GM12874 (cell line): ENCODE measurements around the gene STEAP2.
A peak's percentile ranks its signal among the peaks of the same experiment; 100 is the strongest.

Source experiments
- TF ChIP-seq, protein P1 (sequence below): IDR thresholded peaks from 2 replicates; pipeline ENCODE4 v1.5.1; 2011; ENCODE audit warnings: low read depth, mild to moderate bottlenecking, control low read depth, low read length, moderate library complexity; ENCODE audit not compliant: insufficient read depth

The STEAP2 gene

DNA sequence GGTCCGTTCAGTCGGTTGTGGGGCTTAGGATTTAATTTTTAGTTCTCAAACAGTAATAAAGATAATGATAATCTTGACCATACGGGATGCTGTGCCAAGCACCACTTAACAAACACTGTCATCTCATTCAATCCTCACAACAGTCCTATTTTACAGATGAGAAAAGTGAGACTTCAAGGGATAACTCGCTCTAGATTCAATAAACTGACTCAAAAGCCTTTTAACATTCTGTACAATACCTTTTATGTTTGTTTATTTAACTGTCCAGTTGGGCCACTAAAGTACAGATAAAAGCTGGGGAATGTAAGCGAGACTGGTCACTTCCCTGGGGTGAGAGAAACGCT lies 33.0 kb downstream of the STEAP2 start:
- TF ChIP-seq, protein P1, sequence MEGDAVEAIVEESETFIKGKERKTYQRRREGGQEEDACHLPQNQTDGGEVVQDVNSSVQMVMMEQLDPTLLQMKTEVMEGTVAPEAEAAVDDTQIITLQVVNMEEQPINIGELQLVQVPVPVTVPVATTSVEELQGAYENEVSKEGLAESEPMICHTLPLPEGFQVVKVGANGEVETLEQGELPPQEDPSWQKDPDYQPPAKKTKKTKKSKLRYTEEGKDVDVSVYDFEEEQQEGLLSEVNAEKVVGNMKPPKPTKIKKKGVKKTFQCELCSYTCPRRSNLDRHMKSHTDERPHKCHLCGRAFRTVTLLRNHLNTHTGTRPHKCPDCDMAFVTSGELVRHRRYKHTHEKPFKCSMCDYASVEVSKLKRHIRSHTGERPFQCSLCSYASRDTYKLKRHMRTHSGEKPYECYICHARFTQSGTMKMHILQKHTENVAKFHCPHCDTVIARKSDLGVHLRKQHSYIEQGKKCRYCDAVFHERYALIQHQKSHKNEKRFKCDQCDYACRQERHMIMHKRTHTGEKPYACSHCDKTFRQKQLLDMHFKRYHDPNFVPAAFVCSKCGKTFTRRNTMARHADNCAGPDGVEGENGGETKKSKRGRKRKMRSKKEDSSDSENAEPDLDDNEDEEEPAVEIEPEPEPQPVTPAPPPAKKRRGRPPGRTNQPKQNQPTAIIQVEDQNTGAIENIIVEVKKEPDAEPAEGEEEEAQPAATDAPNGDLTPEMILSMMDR, result no peak

DNA sequence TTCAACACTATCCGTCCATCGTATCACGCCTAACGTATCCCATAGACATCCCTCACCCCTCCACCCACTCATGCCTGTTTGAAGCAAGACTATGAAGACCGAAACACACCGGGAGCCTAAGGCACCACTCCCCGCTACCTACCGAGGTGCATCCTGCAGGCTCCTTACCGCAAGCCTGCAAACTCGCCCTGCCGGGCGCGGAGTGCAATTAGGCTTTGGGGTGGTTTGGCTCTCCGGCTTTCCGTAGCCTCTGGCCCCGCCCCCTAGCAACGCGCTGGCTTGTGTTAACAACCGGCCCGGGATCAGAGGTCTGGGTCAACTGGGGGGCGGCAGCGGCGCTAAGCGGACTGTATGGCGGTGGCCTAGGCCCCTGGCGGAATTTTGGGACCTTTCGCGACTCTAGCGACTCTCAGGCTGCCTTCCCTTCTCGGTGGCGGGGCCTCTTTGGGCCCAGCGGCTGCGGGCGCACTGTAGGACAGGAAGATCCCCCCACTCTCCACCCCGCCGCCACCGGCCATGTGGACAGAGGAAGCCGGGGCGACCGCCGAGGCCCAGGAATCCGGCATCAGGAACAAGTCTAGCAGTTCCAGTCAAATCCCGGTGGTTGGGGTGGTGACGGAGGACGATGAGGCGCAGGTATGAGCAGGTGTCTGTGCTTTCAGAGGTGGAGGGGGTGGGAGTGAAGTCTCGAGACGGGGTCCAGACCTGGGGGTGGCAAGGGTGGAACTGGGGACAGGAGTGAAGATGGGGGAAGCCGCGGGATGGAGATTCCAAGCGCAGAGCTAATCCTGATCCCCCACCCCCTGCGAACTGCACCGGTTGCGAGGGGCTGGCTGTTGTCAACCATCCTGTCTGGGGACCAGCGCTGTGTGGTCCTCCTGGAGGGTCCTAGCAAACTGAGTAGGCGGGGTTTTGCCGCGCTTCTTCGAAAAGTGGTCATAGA lies 33.6 kb downstream of the STEAP2 start, which contains the start of gene CFAP69:
TSS of gene CFAP69 (plus strand) at position 266 of the 943 bp plus-strand sequence. CDS start at position 517, 251 bp downstream.
- TF ChIP-seq, protein P1, result peak; percentile 29

DNA sequence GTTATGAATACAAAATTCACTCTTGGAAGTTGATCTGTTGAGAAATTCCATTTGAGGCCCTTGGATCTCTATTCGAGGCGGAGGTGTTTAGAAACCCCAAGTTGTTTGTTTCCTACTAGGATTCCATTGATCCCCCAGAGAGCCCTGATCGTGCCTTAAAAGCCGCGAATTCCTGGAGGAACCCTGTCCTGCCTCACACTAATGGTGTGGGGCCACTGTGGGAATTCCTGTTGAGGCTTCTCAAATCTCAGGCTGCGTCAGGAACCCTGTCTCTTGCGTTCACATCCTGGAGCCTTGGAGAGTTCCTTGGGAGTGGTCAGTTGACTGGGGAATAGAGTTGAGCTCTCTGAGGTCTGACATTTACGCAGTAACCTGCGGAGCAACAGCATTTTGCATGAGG lies 34.6 kb downstream of the STEAP2 start:
- TF ChIP-seq, protein P1, result no peak

DNA sequence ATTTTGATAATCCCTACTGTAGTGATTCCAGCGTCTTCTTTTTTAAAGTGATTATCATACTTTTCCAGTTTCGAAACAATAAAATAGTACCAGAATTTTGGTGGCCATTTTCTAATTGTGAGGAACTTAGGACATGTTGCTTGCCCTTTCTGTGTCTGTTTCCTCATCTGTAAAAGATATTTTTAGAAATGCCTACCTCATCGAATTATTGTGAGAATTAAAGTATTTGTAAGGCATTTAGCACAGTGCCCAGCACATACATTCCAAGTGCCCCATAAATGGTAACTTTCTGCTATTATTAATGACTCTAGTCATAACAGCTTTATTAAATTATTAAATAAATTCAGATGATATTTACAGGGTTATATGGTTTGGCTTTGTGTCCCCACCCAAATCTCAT lies 37.2 kb downstream of the STEAP2 start:
- TF ChIP-seq, protein P1, result no peak

DNA sequence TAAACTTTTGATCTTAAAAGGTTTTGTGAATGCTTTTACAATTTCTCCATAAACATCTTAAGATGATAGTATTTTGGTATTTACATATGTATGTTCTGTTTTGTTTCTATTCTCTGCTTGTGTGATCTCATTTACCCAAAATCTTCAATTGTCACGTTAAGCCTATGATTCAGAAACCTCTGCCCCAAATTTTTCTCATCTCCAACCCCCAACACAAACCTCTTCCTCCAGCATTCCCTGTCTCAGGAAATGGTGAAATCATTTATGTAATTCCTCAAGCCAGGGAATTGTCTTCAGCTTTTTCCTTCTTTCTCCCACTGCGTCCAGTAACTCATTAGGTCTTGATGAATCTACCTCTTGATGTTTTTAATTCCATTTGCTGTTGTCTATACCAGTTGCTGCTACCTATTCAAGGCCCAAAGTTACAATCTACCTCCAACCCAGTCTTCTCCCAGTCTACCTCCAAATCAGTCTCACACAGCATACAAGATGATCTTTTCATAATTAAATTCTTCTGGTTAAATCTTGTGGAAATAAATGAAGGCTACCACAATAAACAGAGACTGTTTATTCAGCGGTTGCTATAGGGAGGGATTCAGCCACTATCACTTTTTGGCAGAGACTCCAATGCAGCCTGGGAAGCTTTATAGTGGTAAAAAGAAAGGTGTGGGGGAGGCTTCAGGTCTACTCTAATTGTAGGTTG lies 39.2 kb downstream of the STEAP2 start:
- TF ChIP-seq, protein P1, result no peak

DNA sequence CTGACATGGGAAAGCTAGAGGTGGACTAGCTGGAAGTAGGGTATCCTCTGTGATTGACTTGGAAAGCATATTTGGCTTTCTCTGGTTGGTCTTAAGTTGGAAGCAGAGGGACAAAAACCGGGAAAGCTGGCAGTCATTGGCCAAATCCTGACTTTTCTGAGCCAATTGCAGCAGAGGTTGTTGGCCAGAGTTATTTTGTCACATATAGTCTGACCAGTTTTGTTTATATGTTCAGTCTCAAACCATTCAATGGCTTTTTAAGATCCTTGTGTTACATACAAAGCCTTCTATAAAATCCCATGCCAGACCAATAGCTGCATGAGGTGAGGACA lies 39.7 kb downstream of the STEAP2 start:
- TF ChIP-seq, protein P1, result no peak

DNA sequence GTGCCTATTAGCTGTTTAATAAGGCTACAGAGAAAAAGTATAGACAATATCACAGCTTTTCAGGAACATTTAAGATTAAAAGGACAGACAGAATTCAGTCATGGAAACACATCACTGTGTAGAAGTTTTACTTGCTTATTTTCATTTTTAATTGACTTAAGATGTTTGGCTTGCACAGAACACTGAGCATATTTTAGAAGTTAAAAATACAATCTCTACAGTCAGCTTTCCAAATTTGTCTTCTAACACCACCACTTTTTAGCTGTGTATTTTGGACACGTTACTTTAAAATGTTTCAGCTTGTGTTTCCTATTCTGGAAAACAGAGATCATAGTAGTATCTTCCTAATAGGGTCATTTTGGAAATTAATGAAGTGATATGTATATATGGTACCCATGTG lies 45.2 kb downstream of the STEAP2 start:
- TF ChIP-seq, protein P1, result no peak
